Measurements from ENCODE around the gene PBX1.

The PBX1 gene

GRCh38 chr1:164702216-164702615 lies 143.2 kb downstream of the PBX1 start:
- no peak for TF ChIP-seq CTCF (IDR thresholded peaks at IDR 0.05; ENCODE audit: control insufficient read depth, insufficient read depth, low read depth, low read length, missing control alignments)
- DNase-seq (ENCODE audit: low read depth) = no peak
- H3K4me3 ChIP-seq (ENCODE audit: control insufficient read depth, low read depth, low read length) = no peak overlapping the region

GRCh38 chr1:164702664-164703063 lies 143.7 kb downstream of the PBX1 start:
- no peak for TF ChIP-seq CTCF (IDR thresholded peaks at IDR 0.05; ENCODE audit: control insufficient read depth, insufficient read depth, low read depth, low read length, missing control alignments)
- no peak for DNase-seq (ENCODE audit: low read depth)
- H3K4me3 ChIP-seq (ENCODE audit: control insufficient read depth, low read depth, low read length) = no peak overlapping the region

- H3K4me3 ChIP-seq (ENCODE audit: control insufficient read depth, low read depth, low read length) = no peak overlapping the region
- no peak for TF ChIP-seq CTCF (IDR thresholded peaks at IDR 0.05; ENCODE audit: control insufficient read depth, insufficient read depth, low read depth, low read length, missing control alignments)
- no peak for DNase-seq (ENCODE audit: low read depth)
Observed at GRCh38 chr1:164703463-164703862, 144.5 kb downstream of the PBX1 start.

- TF ChIP-seq CTCF (IDR thresholded peaks at IDR 0.05; ENCODE audit: control insufficient read depth, insufficient read depth, low read depth, low read length, missing control alignments) = no peak
- no peak for DNase-seq (ENCODE audit: low read depth)
- H3K4me3 ChIP-seq (ENCODE audit: control insufficient read depth, low read depth, low read length) = no peak overlapping the region
Observed at GRCh38 chr1:164703960-164704411, 145.0 kb downstream of the PBX1 start.

GRCh38 chr1:164704954-164705353 lies 146.0 kb downstream of the PBX1 start:
- TF ChIP-seq CTCF (IDR thresholded peaks at IDR 0.05; ENCODE audit: control insufficient read depth, insufficient read depth, low read depth, low read length, missing control alignments) = no peak
- H3K4me3 ChIP-seq (ENCODE audit: control insufficient read depth, low read depth, low read length) = no peak overlapping the region
- DNase-seq (ENCODE audit: low read depth) = no peak

- no peak overlapping the region for H3K4me3 ChIP-seq (ENCODE audit: control insufficient read depth, low read depth, low read length)
- no peak for DNase-seq (ENCODE audit: low read depth)
- TF ChIP-seq CTCF (IDR thresholded peaks at IDR 0.05; ENCODE audit: control insufficient read depth, insufficient read depth, low read depth, low read length, missing control alignments) = no peak
Observed at GRCh38 chr1:164706606-164706987, 147.6 kb downstream of the PBX1 start.

- no peak overlapping the region for H3K4me3 ChIP-seq (ENCODE audit: control insufficient read depth, low read depth, low read length)
- peak; percentile 78 for DNase-seq (ENCODE audit: low read depth)
- TF ChIP-seq CTCF (IDR thresholded peaks at IDR 0.05; ENCODE audit: control insufficient read depth, insufficient read depth, low read depth, low read length, missing control alignments) = no peak
Observed at GRCh38 chr1:164707868-164708331, 148.9 kb downstream of the PBX1 start.
